Measurements from ENCODE around the gene COL4A1.

Gene COL4A1

GRCh38 chr13:110233181-110233950, 73.6 kb downstream of the COL4A1 start:
- no peak for DNase-seq

- DNase-seq: no peak
Measured at GRCh38 chr13:110232756-110233155, 74.2 kb downstream of the COL4A1 start.

GRCh38 chr13:110232142-110232541, 74.8 kb downstream of the COL4A1 start:
- DNase-seq: no peak

GRCh38 chr13:110231348-110232047, 75.5 kb downstream of the COL4A1 start:
- no peak for DNase-seq

- no peak for DNase-seq
Measured at GRCh38 chr13:110230661-110231347, 76.2 kb downstream of the COL4A1 start.

GRCh38 chr13:110229905-110230563, 76.9 kb downstream of the COL4A1 start:
- DNase-seq: no peak

GRCh38 chr13:110228936-110229904, 77.7 kb downstream of the COL4A1 start:
- DNase-seq: no peak

- DNase-seq: no peak
Measured at GRCh38 chr13:110227864-110228643, 78.9 kb downstream of the COL4A1 start.

GRCh38 chr13:110227416-110227815, 79.5 kb downstream of the COL4A1 start:
- DNase-seq: no peak

- DNase-seq: no peak
Measured at GRCh38 chr13:110225609-110226574, 81.1 kb downstream of the COL4A1 start.

GRCh38 chr13:110225003-110225402, 82.0 kb downstream of the COL4A1 start:
- no peak for DNase-seq

GRCh38 chr13:110224519-110224918, 82.4 kb downstream of the COL4A1 start:
- no peak for DNase-seq

- DNase-seq: no peak
Measured at GRCh38 chr13:110221406-110222117, 85.4 kb downstream of the COL4A1 start.

- DNase-seq: no peak
Measured at GRCh38 chr13:110220471-110220870, 86.5 kb downstream of the COL4A1 start.

- DNase-seq: no peak
Measured at GRCh38 chr13:110218581-110219201, 88.3 kb downstream of the COL4A1 start.

GRCh38 chr13:110217811-110218210, 89.1 kb downstream of the COL4A1 start:
- DNase-seq: no peak

- DNase-seq: no peak
Measured at GRCh38 chr13:110217085-110217484, 89.9 kb downstream of the COL4A1 start.

- DNase-seq: no peak
Measured at GRCh38 chr13:110216398-110217041, 90.4 kb downstream of the COL4A1 start.

Measured in SW 1271 (cell line).